NOMO-1 treated with dmso at 0.1 percent for 144 hours (cell line): ENCODE data around the gene NCF4.
A peak's percentile ranks its signal among the peaks of the same experiment; 100 is the strongest.

Source experiments
- DNase-seq: peaks from one replicate; lab custom pipeline; 2025; ENCODE audit not compliant: unreplicated experiment; lab: John Stamatoyannopoulos, UW

The NCF4 gene

DNA sequence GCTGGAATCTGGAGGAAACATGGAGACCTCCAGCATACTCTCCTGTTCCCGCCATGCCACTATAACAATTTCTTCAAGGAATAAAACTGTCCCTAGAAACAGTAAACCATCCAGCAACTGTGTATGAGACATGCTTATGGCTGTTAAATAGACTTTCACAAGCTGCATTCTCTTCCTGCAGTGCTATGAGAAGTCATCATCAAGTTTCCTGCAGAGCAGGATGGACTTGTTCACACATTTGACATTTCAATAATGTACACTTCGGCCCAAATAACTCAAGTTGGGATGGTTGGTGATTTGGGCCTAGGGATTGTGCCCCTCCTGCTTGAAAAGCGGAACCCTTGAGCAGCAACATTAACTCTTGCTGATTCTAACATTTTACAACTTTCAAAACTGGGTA, 32.5 kb downstream of the NCF4 start:
- no peak for DNase-seq

DNA sequence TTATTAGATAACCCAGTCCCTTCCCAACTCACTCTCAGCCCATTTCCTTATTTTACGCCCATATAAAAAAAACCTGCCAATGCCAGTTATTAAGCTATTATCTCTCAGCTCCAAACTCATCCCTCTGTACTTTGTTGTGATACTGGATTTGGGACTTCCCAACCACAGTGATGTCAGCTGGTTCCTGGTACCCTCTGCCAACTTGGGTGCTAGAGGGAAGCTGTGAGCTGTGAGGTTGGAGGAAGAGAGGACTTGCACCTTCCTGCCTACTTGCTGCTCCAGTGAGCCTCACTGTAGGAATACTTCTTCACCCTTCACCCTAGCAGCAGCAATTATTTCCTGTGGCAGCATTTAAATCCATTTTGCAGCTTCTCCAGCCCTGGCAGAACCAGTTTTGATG, 33.5 kb downstream of the NCF4 start:
- DNase-seq = no peak

- DNase-seq = no peak
Measured at GRCh38 chr22:36897611-36898010, 36.8 kb downstream of the NCF4 start.

DNA sequence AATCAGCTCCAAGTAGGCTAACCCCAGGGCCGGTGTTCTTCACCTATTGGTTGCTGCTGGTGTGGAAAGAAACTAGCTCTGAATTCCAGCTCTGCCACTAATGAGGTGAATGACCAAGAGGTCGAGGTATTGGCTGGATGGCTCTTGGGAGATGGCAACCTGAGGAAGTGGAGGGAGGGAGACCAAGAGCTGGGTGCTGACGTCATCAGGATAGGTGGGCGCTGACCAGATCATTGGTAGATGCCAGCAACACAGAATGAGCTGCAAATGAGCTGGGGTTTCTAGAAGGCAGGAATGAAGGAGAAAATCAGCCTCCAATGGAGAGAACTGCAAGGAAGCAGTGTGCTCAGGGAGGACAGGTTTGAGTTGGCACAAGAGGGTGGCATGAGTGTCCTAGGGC, 37.9 kb downstream of the NCF4 start:
- DNase-seq = no peak

- no peak for DNase-seq
Measured at GRCh38 chr22:36899498-36899897, 38.7 kb downstream of the NCF4 start.

DNA sequence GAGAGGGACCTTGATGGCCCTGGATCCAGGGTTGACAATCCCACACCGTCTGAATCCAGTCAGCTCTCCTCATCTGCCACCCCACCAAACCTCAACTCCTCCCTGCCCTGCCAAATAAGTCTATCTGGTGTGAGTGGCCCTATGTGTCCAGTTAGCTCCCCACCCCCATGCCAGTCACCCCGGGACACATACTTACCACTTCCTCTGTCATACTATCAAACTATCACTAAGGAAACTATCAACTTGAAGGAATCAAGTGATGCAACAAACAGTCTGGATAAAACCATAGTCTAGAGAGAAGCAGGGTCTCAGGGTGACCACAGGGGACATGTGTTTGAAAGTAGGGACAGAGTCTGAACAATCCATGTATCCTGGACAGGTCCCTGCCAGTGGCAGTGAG, 39.4 kb downstream of the NCF4 start:
- DNase-seq = no peak

DNA sequence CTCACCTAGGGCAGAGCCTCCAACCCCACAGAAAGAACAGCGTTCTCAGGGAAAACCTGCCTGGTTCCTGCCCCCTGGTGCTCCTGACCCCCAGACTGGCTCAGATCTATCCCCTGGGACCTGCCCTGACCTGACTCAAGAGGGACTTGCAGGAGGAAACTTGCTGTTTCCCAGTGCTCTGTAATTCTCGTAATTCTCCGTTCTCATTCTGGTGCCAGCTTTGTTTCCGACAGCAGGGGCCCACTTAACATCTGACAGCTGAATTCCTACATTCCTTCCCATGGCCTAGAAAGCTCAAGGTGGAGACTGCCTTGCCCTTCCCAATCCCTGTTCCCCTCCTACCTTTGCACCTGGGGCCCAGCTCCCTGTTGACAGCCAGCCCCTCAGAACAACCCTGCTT, 40.1 kb downstream of the NCF4 start:
- no peak for DNase-seq

- no peak for DNase-seq
Measured at GRCh38 chr22:36901411-36902142, 40.8 kb downstream of the NCF4 start.

- DNase-seq = no peak
Measured at GRCh38 chr22:36902143-36902926, 41.5 kb downstream of the NCF4 start.

DNA sequence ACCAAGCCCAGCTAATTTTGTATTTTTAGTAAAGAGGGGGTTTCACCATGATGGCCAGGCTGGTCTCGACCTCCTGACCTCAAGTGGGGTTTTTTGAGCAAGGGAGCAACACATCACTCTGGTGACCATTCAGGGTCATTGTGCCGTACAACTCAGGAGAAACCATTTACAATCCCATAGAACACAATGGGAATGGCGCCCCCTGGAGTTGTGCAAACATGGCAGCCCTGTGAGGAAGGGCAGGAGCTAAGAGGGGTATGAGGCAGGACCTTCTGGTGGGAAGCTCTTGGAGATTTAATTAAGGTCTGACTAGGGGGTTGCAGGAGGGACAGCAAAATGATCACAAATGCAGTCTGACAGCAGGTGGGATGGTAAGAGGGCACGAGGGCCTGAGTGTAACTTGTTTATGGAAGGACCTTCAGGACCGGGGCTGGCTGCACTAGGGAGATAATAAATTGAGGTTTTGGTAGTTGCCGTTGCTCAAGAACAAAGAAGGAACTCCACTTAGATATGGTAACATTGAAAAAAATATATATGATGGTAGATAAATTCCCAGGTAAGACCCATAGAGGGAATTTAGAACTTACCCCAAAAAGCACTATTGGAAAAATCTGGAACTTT, 43.6 kb downstream of the NCF4 start:
- DNase-seq = no peak

DNA sequence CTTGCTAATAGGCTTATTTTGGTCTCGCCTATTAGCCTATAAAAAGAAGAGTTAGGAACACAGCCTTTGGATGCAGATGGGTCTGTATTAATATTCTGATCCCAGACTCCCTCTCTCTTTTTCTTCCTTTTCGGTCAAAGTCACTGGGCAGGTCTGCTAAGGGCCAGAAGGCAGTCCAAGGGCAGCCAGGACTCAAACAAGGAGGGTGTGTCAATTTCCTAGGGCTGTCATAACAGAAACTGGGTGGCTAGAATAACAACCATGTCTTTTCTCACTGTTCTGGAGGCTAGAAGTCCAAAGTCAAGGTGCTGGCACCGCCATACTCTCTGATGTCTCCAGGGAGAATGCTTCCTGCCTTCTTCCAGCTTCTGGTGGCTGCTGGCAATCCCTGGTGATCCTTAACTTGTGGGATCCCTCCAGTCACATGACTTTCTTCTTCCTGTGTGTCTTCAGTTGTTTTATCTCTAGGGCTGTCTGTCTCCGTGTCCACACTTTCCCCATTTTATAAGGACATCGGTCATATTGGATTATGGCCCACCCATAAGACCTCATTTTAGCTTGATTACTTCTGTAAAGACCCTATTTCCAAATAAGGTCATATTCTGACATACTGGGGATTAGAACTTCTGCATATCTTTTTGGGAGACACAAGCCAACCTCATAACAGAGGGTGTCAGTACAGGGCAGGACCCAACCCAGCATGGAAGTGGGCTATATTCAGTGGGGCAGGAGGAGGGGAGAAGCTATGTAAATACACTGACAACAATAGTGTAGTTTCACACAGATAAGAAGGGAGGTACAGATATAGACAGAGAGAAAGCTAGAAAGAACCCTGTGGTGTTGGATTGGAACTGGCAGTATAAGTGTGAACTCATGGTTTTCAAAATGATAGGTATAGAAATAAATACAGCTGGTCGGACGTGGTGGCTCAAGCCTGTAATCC, 46.7 kb downstream of the NCF4 start:
- DNase-seq = no peak

DNA sequence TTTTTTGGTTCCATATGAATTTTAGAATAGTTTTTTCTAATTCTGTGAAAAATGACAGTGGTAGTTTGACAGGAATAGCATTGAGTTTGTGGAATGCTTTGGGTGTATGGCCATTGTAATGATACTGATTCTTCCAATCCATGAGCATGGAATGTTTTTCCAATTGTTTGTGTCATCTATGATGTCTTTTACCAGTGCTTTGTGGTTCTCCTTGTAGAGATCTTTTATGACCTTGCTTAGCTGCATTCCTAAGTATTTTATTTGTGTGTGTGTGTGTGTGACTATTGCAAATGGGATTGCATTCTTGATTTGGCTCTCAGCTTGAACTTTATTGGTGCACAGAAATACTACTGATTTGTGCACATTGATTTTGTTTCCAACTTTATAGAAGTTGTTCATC, 49.7 kb downstream of the NCF4 start:
- no peak for DNase-seq

- DNase-seq = no peak
Measured at GRCh38 chr22:36911887-36912661, 51.3 kb downstream of the NCF4 start.

DNA sequence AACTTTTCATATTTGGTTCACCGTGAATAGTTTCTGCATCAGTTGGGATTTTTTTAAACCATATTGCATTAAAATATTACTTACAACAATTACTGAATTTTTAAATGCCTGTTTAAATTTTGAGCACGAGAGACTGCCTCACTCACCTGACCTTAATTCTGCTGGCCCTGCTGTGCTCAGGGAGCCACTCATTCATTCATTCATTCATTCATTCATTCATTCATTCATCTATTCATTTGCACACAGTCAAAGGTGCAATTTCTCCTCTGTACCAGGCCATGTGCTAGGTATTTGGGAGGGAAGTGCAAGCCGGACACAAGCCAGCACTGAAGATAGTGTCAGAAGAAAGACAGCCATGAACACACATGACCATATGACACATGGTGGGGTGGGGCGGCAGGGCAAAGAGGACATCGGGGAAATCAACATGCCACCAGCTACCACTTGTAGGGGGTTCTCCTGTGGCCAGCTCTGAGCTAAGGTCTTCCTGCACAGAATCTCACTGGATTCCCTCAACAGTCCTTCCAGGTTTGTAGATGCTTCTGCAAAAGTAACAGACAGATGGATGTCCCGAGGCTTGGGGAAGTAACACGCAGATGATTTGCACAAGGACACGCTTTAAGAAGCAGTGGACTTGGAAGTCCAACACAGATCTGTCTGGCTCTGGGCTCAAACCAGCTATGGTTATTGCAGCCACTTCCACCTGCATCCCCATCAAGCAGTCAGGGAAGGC, 52.1 kb downstream of the NCF4 start:
- DNase-seq = no peak

- DNase-seq = peak; percentile 59
Measured at GRCh38 chr22:36913427-36914389, 52.9 kb downstream of the NCF4 start, which contains the start of gene CSF2RB. TSS of gene CSF2RB (plus strand) at chr22:36913628. CDS start at chr22:36922208, 8,580 bp downstream.

- no peak for DNase-seq
Measured at GRCh38 chr22:36914390-36914752, 53.6 kb downstream of the NCF4 start.

DNA sequence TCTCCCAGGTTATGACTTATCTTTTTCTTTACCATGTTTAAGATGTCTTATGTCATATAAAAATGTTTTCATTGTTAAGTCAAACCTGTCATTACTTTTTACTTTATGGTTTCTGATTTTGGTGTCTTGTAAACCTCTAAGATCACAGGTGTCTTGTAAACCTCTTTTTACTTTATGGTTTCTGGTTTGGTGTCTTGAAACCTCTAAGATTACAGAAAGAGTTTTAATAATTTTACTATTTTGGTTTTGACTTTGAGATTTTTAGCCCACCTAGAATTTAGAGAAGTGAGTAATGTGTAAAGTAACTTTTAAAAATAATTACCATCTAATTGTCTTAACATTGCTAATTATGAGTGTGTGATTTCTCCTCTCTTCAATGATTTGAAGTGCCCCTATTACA, 55.2 kb downstream of the NCF4 start:
- no peak for DNase-seq

DNA sequence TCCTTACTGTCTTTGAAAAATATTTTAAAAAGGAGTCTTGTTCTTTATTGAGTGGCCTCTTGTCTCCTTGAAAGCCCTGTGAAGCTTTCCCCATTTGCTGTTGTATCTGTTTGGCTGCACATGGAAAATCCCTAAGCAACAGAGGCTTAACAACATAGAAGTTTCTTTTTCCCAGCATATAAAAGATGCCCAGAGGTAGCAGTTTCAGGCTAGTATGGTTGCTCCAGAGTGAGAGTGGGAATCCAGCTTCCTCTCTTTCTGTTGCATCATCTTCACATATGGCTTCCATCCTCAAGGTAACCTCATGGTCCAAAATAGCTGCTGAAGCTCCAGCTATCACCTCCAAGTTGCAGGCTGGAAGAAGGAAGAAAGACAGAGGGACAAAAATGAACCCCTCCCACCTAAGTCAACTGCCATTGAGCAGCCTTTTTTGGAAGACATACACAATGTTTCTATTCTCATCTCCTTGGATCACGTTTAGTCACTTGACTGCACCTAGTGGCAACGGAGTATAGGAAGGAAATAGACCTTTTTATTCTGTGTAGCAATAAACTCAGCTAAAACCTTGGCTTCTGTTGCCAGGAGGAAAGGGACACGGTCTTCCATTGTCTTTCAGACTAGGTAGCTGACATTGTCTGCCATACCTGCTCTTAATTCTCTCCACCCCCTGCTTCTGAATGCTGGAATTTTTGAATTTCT, 57.9 kb downstream of the NCF4 start:
- DNase-seq = no peak
